Cardiac muscle cell (in vitro differentiated cells and primary cell): ENCODE data around the gene TUT1. TPM values are rescaled to one million over a fixed set of nuclear protein-coding genes. Genes with fewer than 3 reads are reported as not detected.

Experiments
- DNase-seq, 2 donors: peaks; one replicate each; pipeline versions ENCODE4 v3.0.0 to v3.0.0-alpha.2; 2010 to 2017; ENCODE audit warnings: low read depth in 1 of 2, low spot score in 1 of 2
- H3K27ac ChIP-seq: fragments of 200-600 bp; sonication (generic); 2 replicates; pipeline ENCODE4 v1.5.1; 2016
- H3K27me3 ChIP-seq: fragments of 200-600 bp; sonication (generic); 2 replicates; pipeline ENCODE4 v1.6.0; 2016; ENCODE audit warnings: control low read depth
- H3K36me3 ChIP-seq: fragments of 200-600 bp; sonication (generic); 2 replicates; pipeline ENCODE4 v1.5.1; 2016; ENCODE audit warnings: control low read depth
- H3K4me1 ChIP-seq: fragments of 200-600 bp; sonication (generic); 2 replicates; pipeline ENCODE4 v1.8.1; 2017; ENCODE audit warnings: low read depth, mild to moderate bottlenecking, mixed run types
- H3K4me3 ChIP-seq: fragments of 200-600 bp; sonication (generic); 2 replicates; pipeline ENCODE4 v1.5.1; 2016; ENCODE audit warnings: mild to moderate bottlenecking
- H3K9me3 ChIP-seq: fragments of 200-600 bp; sonication (generic); 2 replicates; pipeline ENCODE4 v1.5.1; 2017; ENCODE audit warnings: low read depth, mild to moderate bottlenecking, control low read depth
- polyA plus RNA-seq: library from polyadenylated mRNA; unstranded; fragments of >200 nt; fragmentation: Nextera tagmentation; extraction: Ambion mirVana; gene quantifications from 2 replicates; pipeline ENCODE4 v1.2.1, GENCODE V29; 2016
- total RNA-seq: library from RNA; depleted of rRNA; stranded (reverse); fragments of >200 nt; gene quantifications from 2 replicates; pipeline ENCODE4 v1.2.3, GENCODE V29; 2016
- TF ChIP-seq, protein P1 (sequence below): IDR thresholded peaks from 2 replicates; pipeline ENCODE4 v1.5.1; 2012; ENCODE audit warnings: low read depth, mild to moderate bottlenecking, low read length

The TUT1 gene
- total and polyA plus RNA-seq, 2 experiments from 2014 or later: 18.7 to 29.1 TPM

GRCh38 chr11:62599901-62600300 lies 8.6 kb upstream of the TUT1 start:
- Histone ChIP-seq H3K4me3 (peak overlapping the region; percentile 72), H3K9me3 (no peaks in the 10 kb centered on the region), H3K27ac (peak overlapping the region; percentile 90), H3K36me3 (peaks cover 31% of the 10 kb centered on the region), H3K27me3 (no peaks in the 10 kb centered on the region), H3K4me1 (peaks cover 21% of the 10 kb centered on the region)
- TF ChIP-seq, protein P1, sequence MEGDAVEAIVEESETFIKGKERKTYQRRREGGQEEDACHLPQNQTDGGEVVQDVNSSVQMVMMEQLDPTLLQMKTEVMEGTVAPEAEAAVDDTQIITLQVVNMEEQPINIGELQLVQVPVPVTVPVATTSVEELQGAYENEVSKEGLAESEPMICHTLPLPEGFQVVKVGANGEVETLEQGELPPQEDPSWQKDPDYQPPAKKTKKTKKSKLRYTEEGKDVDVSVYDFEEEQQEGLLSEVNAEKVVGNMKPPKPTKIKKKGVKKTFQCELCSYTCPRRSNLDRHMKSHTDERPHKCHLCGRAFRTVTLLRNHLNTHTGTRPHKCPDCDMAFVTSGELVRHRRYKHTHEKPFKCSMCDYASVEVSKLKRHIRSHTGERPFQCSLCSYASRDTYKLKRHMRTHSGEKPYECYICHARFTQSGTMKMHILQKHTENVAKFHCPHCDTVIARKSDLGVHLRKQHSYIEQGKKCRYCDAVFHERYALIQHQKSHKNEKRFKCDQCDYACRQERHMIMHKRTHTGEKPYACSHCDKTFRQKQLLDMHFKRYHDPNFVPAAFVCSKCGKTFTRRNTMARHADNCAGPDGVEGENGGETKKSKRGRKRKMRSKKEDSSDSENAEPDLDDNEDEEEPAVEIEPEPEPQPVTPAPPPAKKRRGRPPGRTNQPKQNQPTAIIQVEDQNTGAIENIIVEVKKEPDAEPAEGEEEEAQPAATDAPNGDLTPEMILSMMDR: no peak
- no peak for DNase-seq

DNA sequence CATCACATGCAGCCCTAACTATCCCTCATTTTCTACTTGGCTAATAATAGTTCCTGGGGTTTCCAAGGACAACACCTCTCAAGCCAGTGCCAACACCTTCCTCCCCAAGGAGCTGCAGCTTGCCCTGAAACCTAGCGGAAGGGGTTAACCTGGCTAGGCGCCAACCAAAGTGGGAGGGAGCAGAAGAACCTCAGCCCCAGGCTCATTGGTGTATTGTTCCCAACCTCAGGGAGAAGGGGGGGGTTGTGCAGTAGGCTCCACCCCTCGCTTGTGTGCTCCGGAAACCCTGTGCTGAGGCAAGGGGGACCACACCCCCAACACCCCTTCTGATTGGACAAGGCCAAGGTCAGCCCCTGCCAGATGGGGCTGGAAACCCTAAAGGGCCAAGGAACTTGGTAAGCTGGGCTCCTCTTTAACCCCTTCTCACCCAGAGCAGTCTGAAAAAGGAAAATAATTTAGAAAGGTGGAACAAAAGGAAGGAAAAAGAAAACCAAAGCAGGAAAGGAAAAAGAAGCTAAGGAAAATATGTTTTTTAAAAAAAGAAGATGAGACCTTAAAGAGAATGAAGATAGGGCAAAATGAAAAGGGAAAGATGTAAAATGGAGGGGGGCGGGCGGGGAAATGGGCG lies 7.9 kb upstream of the TUT1 start:
- DNase-seq: peak; percentile 97 to 100
- no peaks in the 10 kb centered on the region for H3K9me3 ChIP-seq
- H3K4me3 ChIP-seq: peak overlapping the region; percentile 72
- peaks cover 38% of the 10 kb centered on the region for H3K36me3 ChIP-seq
- H3K4me1 ChIP-seq: peaks cover 18% of the 10 kb centered on the region
- TF ChIP-seq, protein P1: no peak
- H3K27ac ChIP-seq: peak overlapping the region; percentile 90
- no peaks in the 10 kb centered on the region for H3K27me3 ChIP-seq

DNA sequence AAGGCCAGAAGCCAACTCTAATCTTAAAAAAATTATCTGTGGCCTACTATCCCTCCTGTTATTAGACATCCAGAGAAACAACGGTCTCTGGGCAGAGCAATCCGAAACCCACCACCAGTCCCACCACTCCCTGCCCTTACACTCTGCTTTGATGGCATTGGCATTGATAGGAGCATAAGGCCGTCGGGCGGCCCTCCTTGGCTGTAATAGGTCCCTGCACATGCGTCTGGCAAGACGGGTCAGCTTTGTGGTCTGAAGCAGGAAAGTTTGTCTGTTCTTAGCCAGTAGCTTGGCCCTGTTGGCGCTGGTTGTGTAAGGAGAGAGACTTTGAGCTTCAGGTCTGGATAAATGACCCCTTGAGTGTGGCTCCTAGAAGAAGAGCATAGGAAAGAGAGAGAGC lies 3.8 kb upstream of the TUT1 start:
- Histone ChIP-seq H3K4me1 (peaks cover 23% of the 10 kb centered on the region), H3K9me3 (no peaks in the 10 kb centered on the region), H3K27ac (no peak overlapping the region), H3K4me3 (no peak overlapping the region), H3K36me3 (peaks cover 44% of the 10 kb centered on the region), H3K27me3 (no peaks in the 10 kb centered on the region)
- DNase-seq: no peak
- TF ChIP-seq, protein P1: no peak

- H3K36me3 ChIP-seq: peaks cover 44% of the 10 kb centered on the region
- no peaks in the 10 kb centered on the region for H3K9me3 ChIP-seq
- peaks cover 10% of the 10 kb centered on the region for H3K4me1 ChIP-seq
- TF ChIP-seq, protein P1: peak; percentile 80
- H3K27me3 ChIP-seq: no peaks in the 10 kb centered on the region
- DNase-seq: peak; percentile 81 to 86
- H3K27ac ChIP-seq: no peak overlapping the region
- no peak overlapping the region for H3K4me3 ChIP-seq
Measured at GRCh38 chr11:62593434-62594044, 2.2 kb upstream of the TUT1 start.

DNA sequence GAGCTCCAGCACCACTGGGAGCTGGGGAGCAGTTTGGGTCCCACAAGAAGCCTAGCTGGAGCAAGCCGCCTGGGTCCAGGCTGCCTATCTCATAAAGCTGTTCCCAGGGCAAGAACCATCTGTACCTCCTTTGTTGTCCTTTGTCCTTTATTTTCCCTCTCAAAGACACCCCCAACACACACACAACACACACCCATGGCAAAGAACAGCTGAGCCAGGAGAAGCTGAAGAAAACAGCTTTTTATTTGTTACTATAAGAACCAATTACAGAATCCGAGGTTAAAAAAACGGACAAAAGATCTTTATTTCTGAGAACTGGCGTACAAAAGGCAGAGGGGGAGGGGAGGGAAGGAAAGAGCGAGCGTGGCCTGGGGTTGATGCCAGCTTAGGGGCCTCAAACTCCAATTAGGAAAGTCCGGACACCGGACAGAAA lies 1.7 kb upstream of the TUT1 start:
- DNase-seq: no peak
- H3K4me1 ChIP-seq: peaks cover 10% of the 10 kb centered on the region
- H3K27me3 ChIP-seq: no peaks in the 10 kb centered on the region
- H3K36me3 ChIP-seq: peaks cover 40% of the 10 kb centered on the region
- H3K27ac ChIP-seq: peak overlapping the region; percentile 82
- no peaks in the 10 kb centered on the region for H3K9me3 ChIP-seq
- no peak overlapping the region for H3K4me3 ChIP-seq
- TF ChIP-seq, protein P1: no peak
